Astrocyte (in vitro differentiated cells and primary cell): Measurements from ENCODE around the gene CHSY1.

ENCODE experiments used
- CTCF ChIP-seq: IDR thresholded peaks from 2 replicates; pipeline ENCODE4 v1.5.1; 2011; ENCODE audit warnings: low read depth, mild to moderate bottlenecking, inconsistent platforms, low read length, moderate library complexity; ENCODE audit not compliant: insufficient read depth
- EZH2 ChIP-seq: IDR thresholded peaks from 2 replicates; pipeline ENCODE4 v1.6.1; 2012; ENCODE audit warnings: mild to moderate bottlenecking, low read length, inconsistent platforms; ENCODE audit not compliant: insufficient read depth

- TF ChIP-seq EZH2 (no peak), CTCF (no peak)
Measured at GRCh38 chr15:101138913-101139880, 112.7 kb downstream of the CHSY1 start.
